ENCODE measurements around the gene WDR18.

Gene WDR18

DNA sequence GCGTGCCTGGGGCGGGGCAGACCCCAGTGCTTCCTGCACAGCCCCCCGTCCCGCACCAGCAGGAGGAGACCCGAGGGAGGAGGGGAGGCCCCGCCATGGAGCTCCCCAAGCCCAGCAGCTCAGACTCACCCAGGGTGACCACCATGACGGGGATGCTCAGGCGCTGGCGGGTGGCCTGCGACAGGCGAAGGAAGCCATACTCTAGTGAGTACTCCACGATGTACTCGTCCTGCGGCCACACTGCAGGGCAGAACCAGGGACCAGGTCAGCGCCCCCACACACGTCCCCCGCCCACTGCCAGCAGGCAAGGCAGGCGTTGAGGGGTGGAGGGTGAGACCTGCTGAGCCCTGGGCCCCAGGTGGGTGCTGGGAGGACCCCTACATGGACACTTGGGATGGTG lies 28.2 kb downstream of the WDR18 start:
- TF ChIP-seq, protein P1, sequence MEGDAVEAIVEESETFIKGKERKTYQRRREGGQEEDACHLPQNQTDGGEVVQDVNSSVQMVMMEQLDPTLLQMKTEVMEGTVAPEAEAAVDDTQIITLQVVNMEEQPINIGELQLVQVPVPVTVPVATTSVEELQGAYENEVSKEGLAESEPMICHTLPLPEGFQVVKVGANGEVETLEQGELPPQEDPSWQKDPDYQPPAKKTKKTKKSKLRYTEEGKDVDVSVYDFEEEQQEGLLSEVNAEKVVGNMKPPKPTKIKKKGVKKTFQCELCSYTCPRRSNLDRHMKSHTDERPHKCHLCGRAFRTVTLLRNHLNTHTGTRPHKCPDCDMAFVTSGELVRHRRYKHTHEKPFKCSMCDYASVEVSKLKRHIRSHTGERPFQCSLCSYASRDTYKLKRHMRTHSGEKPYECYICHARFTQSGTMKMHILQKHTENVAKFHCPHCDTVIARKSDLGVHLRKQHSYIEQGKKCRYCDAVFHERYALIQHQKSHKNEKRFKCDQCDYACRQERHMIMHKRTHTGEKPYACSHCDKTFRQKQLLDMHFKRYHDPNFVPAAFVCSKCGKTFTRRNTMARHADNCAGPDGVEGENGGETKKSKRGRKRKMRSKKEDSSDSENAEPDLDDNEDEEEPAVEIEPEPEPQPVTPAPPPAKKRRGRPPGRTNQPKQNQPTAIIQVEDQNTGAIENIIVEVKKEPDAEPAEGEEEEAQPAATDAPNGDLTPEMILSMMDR (IDR thresholded peaks at IDR 0.05; ENCODE audit: low read depth, low read length), result no peak
- H3K4me3 ChIP-seq (ENCODE audit: low read depth, low read length), result no peak overlapping the region

DNA sequence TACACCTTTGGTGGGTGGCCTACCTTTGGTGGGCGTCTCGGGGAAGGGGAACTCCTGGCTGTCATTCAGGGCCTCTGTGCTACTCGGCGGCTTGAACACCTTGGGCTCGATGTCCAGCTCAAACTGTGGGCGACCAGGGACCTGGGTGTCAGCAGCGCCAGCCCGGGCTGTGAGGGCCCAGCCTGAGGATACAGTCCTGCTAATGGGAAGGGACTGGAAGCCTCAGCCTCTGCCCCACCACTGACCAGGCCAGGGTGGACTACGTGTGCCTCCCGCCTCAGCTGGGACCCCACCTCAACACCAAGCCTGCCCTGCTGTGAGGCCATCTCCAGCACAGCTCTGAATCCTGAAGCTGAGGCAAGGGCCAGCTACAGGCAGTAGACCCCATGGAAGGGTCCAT lies 29.1 kb downstream of the WDR18 start:
- TF ChIP-seq, protein P1 (IDR thresholded peaks at IDR 0.05; ENCODE audit: low read depth, low read length), result no peak
- no peak overlapping the region for H3K4me3 ChIP-seq (ENCODE audit: low read depth, low read length)

DNA sequence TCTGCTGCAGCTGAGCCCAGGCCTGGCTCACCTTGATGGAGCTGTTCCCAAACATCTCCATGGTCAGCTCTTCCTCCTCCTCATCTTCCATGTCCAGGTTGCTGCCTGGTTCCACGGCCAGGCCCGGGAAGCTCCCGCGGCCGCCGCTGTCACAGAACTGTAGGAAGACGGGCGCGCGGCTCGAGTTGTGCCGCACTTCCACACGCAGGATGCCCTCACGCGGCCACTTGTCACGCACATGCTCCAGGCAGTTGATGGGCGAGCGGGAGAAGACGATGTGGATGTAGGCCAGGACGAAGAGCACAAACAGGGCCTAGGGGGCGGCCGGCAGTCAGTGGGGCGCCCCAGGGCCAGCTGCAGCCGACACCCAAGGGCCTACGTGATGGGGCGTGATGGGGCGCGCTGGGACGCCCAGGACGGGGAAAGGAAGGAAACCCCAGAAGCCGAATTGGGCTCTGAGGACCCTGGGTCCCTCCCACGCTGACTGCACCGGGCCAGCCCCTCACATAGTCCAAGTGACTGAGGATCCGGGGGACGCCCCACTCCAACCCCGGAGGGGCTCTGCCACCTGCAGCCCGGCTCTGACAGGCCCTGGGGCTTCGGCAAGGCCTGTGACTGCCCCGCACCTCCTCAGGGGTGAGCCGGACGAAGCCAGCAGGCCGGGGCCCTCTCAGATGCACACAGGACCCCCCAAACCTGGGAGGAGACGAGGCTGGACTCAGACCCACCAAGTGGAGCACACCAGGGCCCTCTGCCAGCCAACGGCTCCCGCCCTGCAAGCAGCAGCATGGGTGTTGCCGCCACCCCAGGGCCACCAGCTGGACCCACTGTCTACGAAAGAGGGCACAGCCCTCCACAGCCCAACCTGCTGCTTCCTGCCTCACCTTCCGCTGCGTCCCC lies 30.3 kb downstream of the WDR18 start:
- TF ChIP-seq, protein P1 (IDR thresholded peaks at IDR 0.05; ENCODE audit: low read depth, low read length), result no peak
- no peak overlapping the region for H3K4me3 ChIP-seq (ENCODE audit: low read depth, low read length)

DNA sequence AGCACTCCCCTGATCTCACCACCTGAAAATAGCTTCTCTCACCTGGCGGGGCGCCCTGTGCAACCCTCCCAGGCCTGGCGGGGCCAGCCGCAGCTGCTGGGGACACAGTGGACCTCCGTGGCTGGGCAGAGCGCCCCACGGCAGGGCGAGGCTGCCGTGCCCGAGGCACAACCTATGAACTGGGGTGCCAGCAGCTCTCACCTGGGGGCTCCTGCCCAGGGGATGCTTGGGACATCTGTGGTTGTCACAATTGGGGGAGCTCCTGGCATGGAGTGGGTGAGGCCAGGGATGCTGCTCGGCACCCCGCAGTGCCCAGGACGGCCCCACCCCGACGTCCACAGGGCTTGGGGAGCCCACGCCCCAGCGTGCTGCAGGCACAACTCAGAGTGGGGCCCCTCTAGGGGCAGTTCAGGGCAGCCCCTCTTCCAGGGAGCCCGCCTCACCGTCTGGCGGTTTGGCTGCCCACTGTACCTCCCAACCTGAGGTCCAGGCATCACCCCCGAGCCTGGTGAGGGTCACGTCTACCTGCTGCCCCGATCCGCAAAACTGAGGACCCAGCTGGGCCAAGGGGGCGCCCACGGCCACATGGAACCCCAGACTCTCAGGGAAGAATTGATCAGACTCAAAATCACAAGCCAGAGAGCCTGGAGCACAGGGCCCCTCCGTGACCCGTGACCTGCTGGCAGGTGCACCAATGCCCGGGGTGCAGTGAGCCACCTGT lies 31.1 kb downstream of the WDR18 start:
- H3K4me3 ChIP-seq (ENCODE audit: low read depth, low read length), result no peak overlapping the region
- TF ChIP-seq, protein P1 (IDR thresholded peaks at IDR 0.05; ENCODE audit: low read depth, low read length), result no peak

DNA sequence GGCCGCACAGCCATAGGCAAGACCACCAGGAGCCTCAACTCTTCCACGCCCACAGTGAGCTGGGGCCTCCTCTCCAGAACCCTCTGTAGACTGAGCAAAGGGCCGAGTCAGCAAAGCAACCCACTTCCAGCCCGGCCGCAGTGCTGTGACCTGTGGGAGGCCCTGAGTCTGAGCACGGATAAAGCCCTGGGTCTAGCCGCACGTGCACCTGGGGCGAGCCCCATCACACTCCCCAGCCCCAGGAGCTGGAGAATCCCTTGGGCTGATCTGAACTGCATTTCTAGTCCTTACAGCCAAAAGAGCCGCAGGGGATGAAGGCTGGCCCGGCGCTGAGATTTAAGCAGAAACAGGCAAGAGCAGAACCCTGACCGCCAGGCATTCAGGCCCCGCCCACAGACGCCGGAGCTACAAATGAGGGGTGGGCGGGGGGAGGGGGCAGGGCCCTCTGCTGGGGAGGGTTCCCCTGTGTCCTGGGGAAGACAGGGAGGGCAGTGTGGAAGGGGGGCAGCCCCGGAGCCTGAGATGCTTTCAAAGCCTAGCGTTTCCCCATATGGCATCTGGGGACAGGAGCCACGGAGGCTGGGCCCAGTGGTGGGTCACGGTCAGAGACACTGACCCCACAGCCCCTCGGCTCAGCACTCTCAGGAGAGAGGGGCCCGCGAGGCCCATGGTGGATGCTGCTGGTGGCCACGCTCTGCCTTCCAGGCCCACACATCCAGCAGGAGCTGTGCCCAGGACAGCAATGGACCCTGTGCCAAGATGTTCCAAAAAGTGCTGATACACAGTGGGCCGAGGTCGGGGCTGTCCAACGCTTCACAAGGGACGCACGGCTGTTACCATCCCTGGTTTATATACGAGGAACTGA lies 31.9 kb downstream of the WDR18 start:
- H3K4me3 ChIP-seq (ENCODE audit: low read depth, low read length), result no peak overlapping the region
- TF ChIP-seq, protein P1 (IDR thresholded peaks at IDR 0.05; ENCODE audit: low read depth, low read length), result no peak

DNA sequence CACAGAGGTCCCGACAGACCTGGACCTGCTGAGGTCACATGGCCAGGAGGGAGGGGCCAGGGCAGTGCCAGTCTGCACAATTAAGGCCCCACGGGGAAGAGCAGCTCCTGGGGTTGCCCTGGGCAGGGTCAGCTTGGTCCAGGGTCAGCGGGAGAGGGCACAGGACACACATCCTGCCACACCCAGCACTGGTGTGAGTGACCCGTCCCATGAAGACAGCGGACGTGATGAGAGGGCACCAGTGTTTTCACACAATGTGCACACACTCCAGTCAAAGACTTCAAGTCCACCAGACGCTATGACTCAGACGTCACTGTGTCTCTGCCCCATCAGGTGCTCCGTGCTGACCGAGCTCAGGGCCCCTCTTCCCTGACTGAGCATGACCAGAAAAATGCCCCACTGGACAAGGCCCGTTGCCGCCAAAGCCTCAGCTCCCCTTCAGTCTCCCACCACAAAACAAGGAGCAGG lies 32.5 kb downstream of the WDR18 start:
- peak overlapping the region; percentile 24; the same call in 1 of the 2 replicates for H3K4me3 ChIP-seq (ENCODE audit: low read depth, low read length)
- TF ChIP-seq, protein P1 (IDR thresholded peaks at IDR 0.05; ENCODE audit: low read depth, low read length), result no peak

Measured in WI38 (cell line).